GM12878 (cell line): ENCODE results near the gene KCNK4. TPM values are rescaled to one million over a fixed set of nuclear protein-coding genes. Genes with fewer than 3 reads are reported as not detected.

Experiments used
- BMI1 ChIP-seq: fragments of 450-650 bp; IDR thresholded peaks from 2 replicates; pipeline ENCODE4 v1.6.1; 2016; ENCODE audit warnings: mild to moderate bottlenecking, moderate library complexity, borderline replicate concordance
- CBX3 ChIP-seq: fragments of 200-600 bp; sonication (generic); IDR thresholded peaks from 2 replicates; pipeline ENCODE4 v1.6.1; 2016; ENCODE audit warnings: low read depth, borderline replicate concordance
- CHD2 ChIP-seq: IDR thresholded peaks from 2 replicates; pipeline ENCODE4 v1.6.1; 2011; ENCODE audit warnings: low read depth, low read length, improper control_type of control experiment, borderline replicate concordance
- CHD4 ChIP-seq: fragments of 200-600 bp; sonication (generic); IDR thresholded peaks from 2 replicates; pipeline ENCODE4 v1.6.1; 2016; ENCODE audit warnings: mild to moderate bottlenecking
- CTCF ChIP-seq, 3 experiments: IDR thresholded peaks in 2 of 3; conservative IDR thresholded peaks in 1 of 3; 2 replicates each; pipeline ENCODE4 v1.5.1; 2011; ENCODE audit warnings: low read depth in 3 of 3, low read length in 3 of 3, mild to moderate bottlenecking in 3 of 3, control low read depth in 2 of 3, moderate library complexity in 2 of 3, inconsistent platforms in 1 of 3, mixed read lengths in 1 of 3; ENCODE audit not compliant: control insufficient read depth in 2 of 3, insufficient read depth in 1 of 3; ENCODE audit errors: extremely low read depth in 1 of 3
- EED ChIP-seq: sonication (generic); IDR thresholded peaks from 2 replicates; pipeline ENCODE4 v1.6.1; 2016; ENCODE audit warnings: antibody characterized with exemption, low read depth
- EGR1 ChIP-seq, 2 experiments: IDR thresholded peaks; 1 replicate in 1 of 2; 2 replicates in 1 of 2; pipeline ENCODE4 v1.6.1; 2011 to 2012; ENCODE audit warnings: low read depth in 2 of 2, low read length in 2 of 2, borderline replicate concordance in 1 of 2, mild to moderate bottlenecking in 1 of 2, moderate library complexity in 1 of 2
- EP300 ChIP-seq, 2 experiments: fragments of 150-350 bp in 1 of 2; IDR thresholded peaks; 2 replicates each; pipeline ENCODE4 v1.6.1; 2011 to 2012; ENCODE audit warnings: low read depth in 2 of 2, low read length in 2 of 2, borderline replicate concordance in 1 of 2, improper control_type of control experiment in 1 of 2, inconsistent platforms in 1 of 2; ENCODE audit not compliant: control insufficient read depth in 1 of 2
- ETV6 ChIP-seq, 2 experiments: fragments of 450-650 bp in 1 of 2; IDR thresholded peaks in 1 of 2; conservative IDR thresholded peaks in 1 of 2; 2 replicates each; pipeline ENCODE4 v1.6.1; 2014; ENCODE audit warnings: antibody characterized with exemption in 1 of 2, borderline replicate concordance in 1 of 2, low read depth in 1 of 2, mild to moderate bottlenecking in 1 of 2, moderate library complexity in 1 of 2
- HDAC2 ChIP-seq: fragments of 200-600 bp; sonication (generic); IDR thresholded peaks from 2 replicates; pipeline ENCODE4 v1.6.1; 2017
- IKZF1 ChIP-seq: fragments of 450-650 bp; conservative IDR thresholded peaks from 2 replicates; pipeline ENCODE4 v1.6.1; 2017; ENCODE audit warnings: antibody characterized with exemption, mild to moderate bottlenecking
- KLF5 ChIP-seq: fragments of 450-650 bp; IDR thresholded peaks from 2 replicates; pipeline ENCODE4 v1.6.1; 2014; ENCODE audit warnings: mild to moderate bottlenecking; ENCODE audit not compliant: partially characterized antibody
- LARP7 ChIP-seq: fragments of 450-650 bp; IDR thresholded peaks from 2 replicates; pipeline ENCODE4 v1.6.1; 2017; ENCODE audit warnings: mild to moderate bottlenecking
- MEF2B ChIP-seq: fragments of 450-650 bp; IDR thresholded peaks from 2 replicates; pipeline ENCODE4 v1.6.1; 2018; ENCODE audit warnings: mild to moderate bottlenecking, moderate library complexity; ENCODE audit not compliant: partially characterized antibody, poor library complexity, severe bottlenecking
- NR2C1 ChIP-seq: fragments of 450-650 bp; IDR thresholded peaks from 2 replicates; pipeline ENCODE4 v1.6.1; 2017; ENCODE audit warnings: antibody characterized with exemption, mild to moderate bottlenecking, moderate library complexity
- PAX8 ChIP-seq: fragments of 450-650 bp; IDR thresholded peaks from 2 replicates; pipeline ENCODE4 v1.6.1; 2017; ENCODE audit warnings: mild to moderate bottlenecking, moderate library complexity
- RAD21 ChIP-seq: IDR thresholded peaks from 2 replicates; pipeline ENCODE4 v1.6.1; 2011; ENCODE audit warnings: mild to moderate bottlenecking, low read depth, low read length, moderate library complexity; ENCODE audit not compliant: insufficient read depth
- RBBP5 ChIP-seq: fragments of 200-600 bp; sonication (generic); conservative IDR thresholded peaks from 2 replicates; pipeline ENCODE4 v1.6.1; 2016
- RELA ChIP-seq: fragments of 450-650 bp; IDR thresholded peaks from 2 replicates; pipeline ENCODE4 v1.8.0; 2014; ENCODE audit warnings: borderline replicate concordance; ENCODE audit not compliant: partially characterized antibody
- SIX5 ChIP-seq: IDR thresholded peaks from 2 replicates; pipeline ENCODE4 v1.6.1; 2011; ENCODE audit warnings: mild to moderate bottlenecking, low read depth, low read length, moderate library complexity; ENCODE audit not compliant: severe bottlenecking
- SMC3 ChIP-seq: IDR thresholded peaks from 2 replicates; pipeline ENCODE4 v1.6.1; 2011; ENCODE audit warnings: low read length, improper control_type of control experiment, borderline replicate concordance
- SP1 ChIP-seq: IDR thresholded peaks from one replicate; pipeline ENCODE4 v1.6.1; 2011; ENCODE audit warnings: low read depth, low read length
- STAT3 ChIP-seq: IDR thresholded peaks from 2 replicates; pipeline ENCODE4 v1.6.1; 2011; ENCODE audit warnings: low read depth, low read length, improper control_type of control experiment
- SUPT20H ChIP-seq: IDR thresholded peaks from 2 replicates; pipeline ENCODE4 v1.6.1; 2011; ENCODE audit warnings: low read depth, mild to moderate bottlenecking, low read length, moderate library complexity, borderline replicate concordance; ENCODE audit not compliant: control insufficient read depth
- TCF3 ChIP-seq: IDR thresholded peaks from 2 replicates; pipeline ENCODE4 v1.6.1; 2012; ENCODE audit warnings: low read depth, mild to moderate bottlenecking, low read length, borderline replicate concordance; ENCODE audit not compliant: insufficient read depth
- ZZZ3 ChIP-seq: IDR thresholded peaks from 2 replicates; pipeline ENCODE4 v1.6.1; 2011; ENCODE audit warnings: low read depth; ENCODE audit not compliant: control insufficient read depth, insufficient read length
- polyA plus RNA-seq, 11 experiments: library from polyadenylated mRNA; depleted of rRNA in 4 of 11; unstranded in 6 of 11; stranded (reverse) in 5 of 11; fragments of >200 nt; fragmentation: Nextera tagmentation in 4 of 11; fragmentation: Illumina TruSeq in 1 of 11; extraction: Ambion mirVana in 4 of 11; extraction: Trizol in 1 of 11; gene quantifications; 1 replicate in 1 of 11; 2 replicates in 10 of 11; pipeline versions ENCODE4 v1.2.1 to v1.2.3, GENCODE V29; 2011 to 2016; ENCODE audit warnings: inconsistent platforms in 2 of 11, missing spikeins in 2 of 11, low read depth in 1 of 11
- total RNA-seq, 4 experiments: library from RNA; depleted of rRNA in 3 of 4; stranded (reverse); fragments of >200 nt in 3 of 4; fragmentation: Illumina TruSeq in 1 of 4; extraction: Trizol in 1 of 4; gene quantifications; 2 replicates each; pipeline versions ENCODE4 v1.2.1 to v1.2.3, GENCODE V29; 2013 to 2021
- TF ChIP-seq, protein P1 (sequence below): IDR thresholded peaks from 2 replicates; pipeline ENCODE4 v1.6.1; 2011; ENCODE audit warnings: low read depth, low read length, improper control_type of control experiment, borderline replicate concordance

KCNK4 gene
- total and polyA plus RNA-seq, 10 of the 15 experiments (the other 5 are each of a cell fraction or from before 2014, with no cell fraction given): 0.04 TPM; not detected in 9

GRCh38 chr11:64331569-64332371 is 40.7 kb downstream of the KCNK4 start (continued):
- TF ChIP-seq CTCF (IDR thresholded peaks at IDR 0.05 in 2 of 3, conservative IDR thresholded peaks at IDR 0.05 in 1 of 3; ENCODE audit: control insufficient read depth in 2 of 3, extremely low read depth in 1 of 3, insufficient read depth in 1 of 3, low read depth in 3 of 3, low read length in 3 of 3) (peak; percentile 78 to 86 (median 82)), SMC3 (peak; percentile 64; the same call in 1 of the 2 replicates), TCF3 (no peak), BMI1 (no peak), IKZF1 (peak; percentile 92), RELA (no peak), HDAC2 (no peak), SUPT20H (no peak), CHD2 (peak; percentile 35; the same call in 1 of the 2 replicates), CBX3 (no peak), STAT3 (no peak), RAD21 (peak; percentile 53), EGR1 (IDR thresholded peaks at IDR 0.05; ENCODE audit: borderline replicate concordance in 1 of 2, low read depth in 2 of 2, low read length in 2 of 2) (no peak), NR2C1 (no peak; the same call in 1 of the 2 replicates), MEF2B (peak; percentile 46), KLF5 (no peak), RBBP5 (no peak), EP300 (IDR thresholded peaks at IDR 0.05; ENCODE audit: borderline replicate concordance in 1 of 2, control insufficient read depth in 1 of 2, low read depth in 2 of 2, low read length in 2 of 2) (peak in 1 of 2 experiments; percentile 68; a peak in 1 of 4 replicates), ETV6 (conservative IDR thresholded peaks at IDR 0.05 in 1 of 2, IDR thresholded peaks at IDR 0.05 in 1 of 2; ENCODE audit: borderline replicate concordance in 1 of 2, low read depth in 1 of 2) (peak in 1 of 2 experiments; percentile 68; a peak in 1 of 4 replicates), SP1 (no peak), EED (peak; percentile 87), CHD4 (no peak), SIX5 (no peak), ZZZ3 (no peak), PAX8 (no peak), LARP7 (peak; percentile 47; the same call in 1 of the 2 replicates)
- TF ChIP-seq, protein P1, sequence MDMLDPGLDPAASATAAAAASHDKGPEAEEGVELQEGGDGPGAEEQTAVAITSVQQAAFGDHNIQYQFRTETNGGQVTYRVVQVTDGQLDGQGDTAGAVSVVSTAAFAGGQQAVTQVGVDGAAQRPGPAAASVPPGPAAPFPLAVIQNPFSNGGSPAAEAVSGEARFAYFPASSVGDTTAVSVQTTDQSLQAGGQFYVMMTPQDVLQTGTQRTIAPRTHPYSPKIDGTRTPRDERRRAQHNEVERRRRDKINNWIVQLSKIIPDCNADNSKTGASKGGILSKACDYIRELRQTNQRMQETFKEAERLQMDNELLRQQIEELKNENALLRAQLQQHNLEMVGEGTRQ: no peak
